HG03045 (cell line): Measurements from ENCODE around the gene RALB.

Experiments
- ATAC-seq: cut with Tn5 transposase; IDR thresholded peaks from one replicate; pipeline ENCODE4 v1.9.1; 2021; ENCODE audit warnings: mild to moderate bottlenecking, moderate library complexity; ENCODE audit not compliant: unreplicated experiment

Gene RALB

DNA sequence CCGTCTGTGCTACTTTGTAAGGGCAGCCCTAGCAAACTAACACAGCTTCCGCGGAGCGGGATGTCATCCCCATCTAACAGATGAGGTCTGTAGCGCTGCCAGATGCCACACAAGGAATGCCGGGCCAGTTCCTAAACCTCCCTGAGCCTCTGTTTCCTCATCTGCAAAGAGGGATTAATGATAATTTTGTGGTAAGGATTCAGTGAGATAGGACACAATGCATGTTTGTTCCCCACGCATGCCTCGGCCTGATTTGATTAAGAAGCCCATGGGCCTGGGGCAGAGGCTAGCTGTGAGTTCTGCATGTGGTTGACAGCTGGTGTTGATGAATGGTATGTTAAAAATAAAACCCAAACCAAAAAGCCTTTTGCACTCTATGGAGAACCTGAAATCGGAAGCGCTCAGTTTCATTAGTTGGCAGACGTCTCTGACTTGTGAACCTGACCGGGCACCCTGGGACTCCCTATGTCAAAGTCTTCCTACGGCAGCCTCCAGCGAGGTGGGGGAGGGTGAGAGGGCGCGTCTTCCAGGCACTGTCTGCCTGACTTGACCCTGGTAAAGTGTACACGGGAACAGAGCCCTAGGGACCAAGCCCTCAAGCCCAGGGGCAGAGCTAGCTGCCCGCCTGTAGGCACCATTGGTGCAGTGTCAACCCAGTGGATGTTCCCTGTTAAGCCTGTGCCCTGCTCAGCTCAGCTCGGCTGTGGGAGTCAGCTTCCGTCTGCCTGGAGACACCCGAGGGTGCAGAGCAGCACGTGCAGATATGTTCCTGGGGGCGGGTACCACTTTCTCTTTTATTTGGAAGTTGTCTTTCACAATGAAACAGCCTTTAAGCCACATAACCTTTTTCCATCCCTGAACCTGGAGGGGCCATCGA, 78.5 kb downstream of the RALB start:
- ATAC-seq: no peak

- no peak for ATAC-seq
Measured at GRCh38 chr2:120331903-120332302, 79.3 kb downstream of the RALB start.

DNA sequence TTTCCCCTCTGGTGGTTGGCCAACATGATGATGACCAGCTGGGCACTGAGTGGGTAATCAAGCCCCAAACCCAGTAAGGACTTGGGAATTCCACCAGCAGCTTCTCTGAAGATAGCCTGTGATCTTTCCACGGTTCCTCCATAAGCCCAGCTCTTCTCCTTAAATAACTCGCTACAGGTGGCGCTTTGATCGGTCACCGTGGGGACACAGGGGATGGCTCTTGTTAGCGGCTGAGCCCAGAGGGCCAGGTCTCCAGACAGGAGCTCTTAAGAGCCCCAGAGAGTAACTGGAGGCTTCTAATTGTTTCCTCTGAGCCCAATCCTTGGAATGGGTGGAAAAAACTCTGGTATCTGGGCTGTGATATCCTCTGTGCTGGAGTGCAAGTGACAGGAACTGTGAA, 79.7 kb downstream of the RALB start:
- ATAC-seq: no peak

DNA sequence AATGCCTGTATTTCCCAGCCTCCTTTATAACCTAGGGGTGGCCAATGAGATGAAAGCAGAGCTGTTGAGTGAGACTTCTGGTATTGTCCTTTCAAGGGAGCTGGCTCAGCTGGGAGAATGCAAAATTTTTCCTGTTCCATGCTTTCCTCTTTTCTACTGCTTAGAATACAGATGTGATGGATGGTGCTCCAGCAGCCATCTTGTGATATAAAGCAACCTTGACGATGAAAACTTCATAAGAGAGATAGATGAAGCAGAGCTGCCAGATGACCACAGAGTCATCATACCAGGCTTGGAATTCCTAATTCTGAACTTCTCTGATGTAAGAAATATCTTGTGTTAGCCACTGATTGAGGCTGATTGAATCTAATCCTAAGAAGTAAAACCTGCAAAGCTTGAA, 81.4 kb downstream of the RALB start:
- ATAC-seq: no peak

DNA sequence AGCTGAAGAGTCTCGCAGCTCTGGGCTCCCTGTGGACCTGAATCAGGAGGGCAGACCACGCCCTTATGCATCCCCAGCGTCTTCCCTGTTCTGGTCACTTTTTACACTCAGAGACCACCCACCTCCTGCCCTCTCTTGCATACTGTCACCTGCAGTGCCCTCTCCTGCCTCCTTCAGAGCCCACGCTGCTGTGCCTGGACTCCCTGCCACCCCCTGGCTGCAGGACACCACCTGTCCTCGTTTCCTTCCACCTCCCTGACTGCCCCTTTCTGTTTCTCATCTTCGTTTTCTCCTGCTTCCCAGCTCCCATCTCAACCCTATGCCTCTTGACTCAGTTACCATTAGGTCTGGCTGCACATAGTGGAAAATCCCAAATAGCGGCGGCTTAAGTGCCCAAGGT, 84.1 kb downstream of the RALB start:
- ATAC-seq: no peak

DNA sequence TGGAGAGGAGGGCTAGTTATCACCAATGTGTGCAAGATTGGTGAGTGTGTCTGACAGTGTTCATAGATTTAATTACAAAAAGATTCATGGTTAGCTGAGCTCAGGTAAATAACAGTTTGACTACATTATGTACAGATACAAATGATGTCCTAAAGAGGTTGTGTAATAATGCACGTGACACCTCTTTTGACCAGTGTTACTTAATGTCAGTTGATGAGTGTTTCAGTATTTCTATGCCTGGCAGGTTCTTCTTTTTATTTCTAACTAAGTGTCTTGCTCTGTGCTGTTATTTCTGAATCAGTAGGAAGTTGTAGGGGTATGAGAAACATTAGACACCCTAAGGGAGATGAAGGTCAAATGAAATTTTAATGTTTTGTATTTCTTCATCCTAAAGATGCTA, 85.4 kb downstream of the RALB start:
- no peak for ATAC-seq

- ATAC-seq: no peak
Measured at GRCh38 chr2:120341977-120342376, 89.3 kb downstream of the RALB start.

- ATAC-seq: no peak
Measured at GRCh38 chr2:120342446-120342845, 89.8 kb downstream of the RALB start.

DNA sequence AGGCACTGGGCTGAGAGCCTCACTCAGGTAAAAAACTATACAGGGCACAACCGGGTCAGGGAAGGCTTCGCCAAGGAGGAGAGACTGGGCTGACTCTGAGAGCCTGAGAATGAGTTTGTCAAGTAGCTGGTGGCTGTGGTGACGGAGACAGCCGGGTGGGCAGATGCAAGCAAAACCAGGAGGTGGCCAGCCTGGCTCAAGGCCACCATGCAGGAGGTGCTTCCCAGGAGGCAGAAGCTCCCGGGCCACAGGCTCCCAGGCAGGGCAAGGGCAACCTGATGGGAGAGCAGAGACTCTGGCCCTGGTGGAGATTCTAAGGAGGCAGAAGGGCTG, 90.4 kb downstream of the RALB start:
- ATAC-seq: no peak

- no peak for ATAC-seq
Measured at GRCh38 chr2:120343433-120344105, 90.9 kb downstream of the RALB start.
